Right lobe of liver (tissue), 6 donors: ENCODE data around the gene GPR183. TPM values are rescaled to one million over a fixed set of nuclear protein-coding genes. Genes with fewer than 3 reads are reported as not detected.
A peak's percentile ranks its signal among the peaks of the same experiment; 100 is the strongest.

Experiments used
- ATAC-seq, 4 donors: fragments of 200-7000 bp; cut with Tn5 transposase; one replicate each; pipeline ENCODE4 v1.9.1; 2020; ENCODE audit warnings: mild to moderate bottlenecking in 4 of 4, moderate library complexity in 4 of 4
- DNase-seq, 3 donors: peaks; one replicate each; pipeline ENCODE4 v3.0.0-alpha.2; 2020
- H3K27ac ChIP-seq, 3 donors: fragments of 200-600 bp; one replicate each; pipeline ENCODE4 v1.8.0; 2022
- H3K27me3 ChIP-seq, 2 donors: fragments of 200-600 bp; one replicate each; pipeline ENCODE4 v1.8.0; 2022
- H3K36me3 ChIP-seq, 4 donors: fragments of 200-600 bp; sonication (generic) in 1 of 4; one replicate each; pipeline versions ENCODE4 v1.5.1 to v1.8.0; 2017 to 2022; ENCODE audit warnings: control low read depth in 1 of 4
- H3K4me1 ChIP-seq, 4 donors: fragments of 200-600 bp; sonication (generic) in 1 of 4; one replicate each; pipeline versions ENCODE4 v1.5.1 to v1.8.0; 2017 to 2022; ENCODE audit warnings: control low read depth in 1 of 4
- H3K4me3 ChIP-seq, 3 donors: fragments of 200-600 bp; one replicate each; pipeline ENCODE4 v1.8.0; 2022
- H3K9me3 ChIP-seq, 4 donors: fragments of 200-600 bp; sonication (generic) in 1 of 4; one replicate each; pipeline versions ENCODE4 v1.5.1 to v1.8.0; 2017 to 2022; ENCODE audit warnings: control low read depth in 1 of 4
- POLR2A ChIP-seq: fragments of 450-650 bp; IDR thresholded peaks from one replicate; pipeline ENCODE4 v1.6.1; 2017; ENCODE audit warnings: antibody characterized with exemption, mild to moderate bottlenecking
- WGBS: methylation state at CpG from one replicate; pipeline ENCODE4 v1.1.6; 2018; ENCODE audit warnings: low coverage, low lambda C conversion rate; ENCODE audit not compliant: insufficient coverage; ENCODE audit errors: missing lambda C conversion rate; 5-methylcytosine and 5-hydroxymethylcytosine counted together
- intact Hi-C, 2 donors: fragments of 100-400 bp; cut with DNase I; formaldehyde crosslinking; loops; one replicate each; pipeline versions ENCODE4 v1.11.2 to v1.14.1; 2022
- total RNA-seq, 6 experiments: library from RNA; depleted of rRNA in 2 of 6; stranded (reverse); fragments of >200 nt in 2 of 6; fragmentation: NEBNext Ultra II Directional in 3 of 6; extraction: Animal tissue kit (Norgen Biotek cat#: 25700) in 3 of 6; gene quantifications; one replicate each; pipeline versions ENCODE4 v1.1.0 to v1.2.4, GENCODE V29; 2016 to 2023
- TF ChIP-seq, protein P1 (sequence below), 4 donors: fragments of 200-600 bp in 3 of 4; fragments of 450-650 bp in 1 of 4; IDR thresholded peaks; one replicate each; pipeline versions ENCODE4 v1.5.1 to v1.8.0; 2016 to 2022; ENCODE audit warnings: antibody characterized with exemption in 4 of 4, mild to moderate bottlenecking in 2 of 4
- donor health status: DM: no; HTN: yes; CAD: no.
- donor health status: DM: no; HTN: no; CAD: no.
- donor health status: DM: no; HTN: no; CAD: no.
- donor health status: DM: no; HTN: yes; CAD: no.
- donor health status: DM: no; HTN: yes; CAD: no.

Gene GPR183
- total RNA-seq, 6 experiments from 2014 or later = 0.26 to 3.2 (median 1.0) TPM

GRCh38 chr13:99296398-99296797 is 10.8 kb downstream of the GPR183 start:
- H3K4me1 ChIP-seq = no peaks in the 10 kb centered on the region
- no peak for ATAC-seq
- WGBS = 59% methylated on average over 4 of the region's 4 CpGs

GRCh38 chr13:99295488-99296252 is 11.5 kb downstream of the GPR183 start:
- TF ChIP-seq POLR2A = no peak
- TF ChIP-seq, protein P1, sequence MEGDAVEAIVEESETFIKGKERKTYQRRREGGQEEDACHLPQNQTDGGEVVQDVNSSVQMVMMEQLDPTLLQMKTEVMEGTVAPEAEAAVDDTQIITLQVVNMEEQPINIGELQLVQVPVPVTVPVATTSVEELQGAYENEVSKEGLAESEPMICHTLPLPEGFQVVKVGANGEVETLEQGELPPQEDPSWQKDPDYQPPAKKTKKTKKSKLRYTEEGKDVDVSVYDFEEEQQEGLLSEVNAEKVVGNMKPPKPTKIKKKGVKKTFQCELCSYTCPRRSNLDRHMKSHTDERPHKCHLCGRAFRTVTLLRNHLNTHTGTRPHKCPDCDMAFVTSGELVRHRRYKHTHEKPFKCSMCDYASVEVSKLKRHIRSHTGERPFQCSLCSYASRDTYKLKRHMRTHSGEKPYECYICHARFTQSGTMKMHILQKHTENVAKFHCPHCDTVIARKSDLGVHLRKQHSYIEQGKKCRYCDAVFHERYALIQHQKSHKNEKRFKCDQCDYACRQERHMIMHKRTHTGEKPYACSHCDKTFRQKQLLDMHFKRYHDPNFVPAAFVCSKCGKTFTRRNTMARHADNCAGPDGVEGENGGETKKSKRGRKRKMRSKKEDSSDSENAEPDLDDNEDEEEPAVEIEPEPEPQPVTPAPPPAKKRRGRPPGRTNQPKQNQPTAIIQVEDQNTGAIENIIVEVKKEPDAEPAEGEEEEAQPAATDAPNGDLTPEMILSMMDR (IDR thresholded peaks at IDR 0.05) = no peak
- 87% methylated on average over 7 of the region's 12 CpGs for WGBS

More at GRCh38 chr13:99296398-99296797, 10.8 kb downstream of the GPR183 start:
- no peaks in the 10 kb centered on the region for H3K9me3 ChIP-seq
- no peaks in the 10 kb centered on the region for H3K36me3 ChIP-seq
- intact Hi-C loops = no loop called here
- H3K4me3 ChIP-seq = no peak overlapping the region
- TF ChIP-seq POLR2A = no peak
- TF ChIP-seq, protein P1 (IDR thresholded peaks at IDR 0.05) = no peak
- no peaks in the 10 kb centered on the region for H3K27me3 ChIP-seq
- H3K27ac ChIP-seq = no peak overlapping the region
- DNase-seq = no peak

GRCh38 chr13:99294958-99295357 is 12.2 kb downstream of the GPR183 start:
- H3K36me3 ChIP-seq = peaks cover 0 to 2% (median 0%) of the 10 kb centered on the region in 4 donors
- no peaks in the 10 kb centered on the region for H3K4me1 ChIP-seq
- 67% methylated on average over 7 of the region's 7 CpGs for whole genome bisulfite sequencing
- H3K4me3 ChIP-seq = no peak overlapping the region
- no peak overlapping the region for H3K27ac ChIP-seq
- TF ChIP-seq POLR2A = no peak
- ATAC-seq (no peak), DNase-seq (no peak)
- H3K9me3 ChIP-seq = no peaks in the 10 kb centered on the region
- intact Hi-C loops = no loop called here
- no peaks in the 10 kb centered on the region for H3K27me3 ChIP-seq

More at GRCh38 chr13:99295488-99296252, 11.5 kb downstream of the GPR183 start:
- no peak overlapping the region for H3K27ac ChIP-seq
- no peaks in the 10 kb centered on the region for H3K9me3 ChIP-seq
- peaks cover 0 to 2% (median 0%) of the 10 kb centered on the region in 4 donors for H3K36me3 ChIP-seq
- ATAC-seq = no peak
- intact Hi-C loops = no loop called here
- no peaks in the 10 kb centered on the region for H3K27me3 ChIP-seq
- no peaks in the 10 kb centered on the region for H3K4me1 ChIP-seq
- no peak for DNase-seq
- no peak overlapping the region for H3K4me3 ChIP-seq

DNA sequence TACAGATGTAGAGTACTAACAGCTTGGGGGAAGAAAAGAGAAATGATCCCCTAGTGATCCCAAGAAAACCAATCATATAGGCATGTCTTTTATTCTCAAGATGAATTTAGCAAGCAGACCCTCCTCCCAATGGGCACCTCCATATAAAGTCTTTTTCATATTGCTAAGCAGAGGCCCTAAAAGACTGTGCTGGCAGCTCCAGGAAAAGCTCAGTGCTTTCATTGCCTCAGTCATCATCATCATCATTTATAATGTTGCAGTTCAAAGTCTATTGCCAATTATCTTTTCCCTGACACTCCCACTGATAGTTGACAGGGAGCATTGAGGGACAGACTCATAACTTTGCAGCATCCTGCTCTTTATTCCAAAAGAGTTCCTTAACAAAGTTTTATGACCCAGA is 13.0 kb downstream of the GPR183 start:
- H3K27me3 ChIP-seq = no peaks in the 10 kb centered on the region
- no peaks in the 10 kb centered on the region for H3K9me3 ChIP-seq
- no peak for TF ChIP-seq POLR2A
- TF ChIP-seq, protein P1 (IDR thresholded peaks at IDR 0.05) = no peak
- no peak for ATAC-seq
- no peaks in the 10 kb centered on the region for H3K4me1 ChIP-seq
- H3K4me3 ChIP-seq = no peak overlapping the region
- peaks cover 0 to 2% (median 0%) of the 10 kb centered on the region in 4 donors for H3K36me3 ChIP-seq
- H3K27ac ChIP-seq = no peak overlapping the region
- DNase-seq = no peak
- intact Hi-C loops = no loop called here

GRCh38 chr13:99293178-99293577 is 14.0 kb downstream of the GPR183 start:
- Histone ChIP-seq H3K36me3 (peaks cover 0 to 2% (median 0%) of the 10 kb centered on the region in 4 donors), H3K9me3 (no peaks in the 10 kb centered on the region), H3K27ac (no peak overlapping the region), H3K4me1 (no peaks in the 10 kb centered on the region), H3K27me3 (no peaks in the 10 kb centered on the region), H3K4me3 (no peak overlapping the region)
- DNase-seq = no peak
- TF ChIP-seq, protein P1 (IDR thresholded peaks at IDR 0.05) = no peak
- no peak for TF ChIP-seq POLR2A
- ATAC-seq = peak; percentile 39 to 48 (median 46)
- intact Hi-C loops = no loop called here
- whole genome bisulfite sequencing = 57% methylated on average over 2 of the region's 2 CpGs
